ENCODE data around the gene HIC1.

DNA sequence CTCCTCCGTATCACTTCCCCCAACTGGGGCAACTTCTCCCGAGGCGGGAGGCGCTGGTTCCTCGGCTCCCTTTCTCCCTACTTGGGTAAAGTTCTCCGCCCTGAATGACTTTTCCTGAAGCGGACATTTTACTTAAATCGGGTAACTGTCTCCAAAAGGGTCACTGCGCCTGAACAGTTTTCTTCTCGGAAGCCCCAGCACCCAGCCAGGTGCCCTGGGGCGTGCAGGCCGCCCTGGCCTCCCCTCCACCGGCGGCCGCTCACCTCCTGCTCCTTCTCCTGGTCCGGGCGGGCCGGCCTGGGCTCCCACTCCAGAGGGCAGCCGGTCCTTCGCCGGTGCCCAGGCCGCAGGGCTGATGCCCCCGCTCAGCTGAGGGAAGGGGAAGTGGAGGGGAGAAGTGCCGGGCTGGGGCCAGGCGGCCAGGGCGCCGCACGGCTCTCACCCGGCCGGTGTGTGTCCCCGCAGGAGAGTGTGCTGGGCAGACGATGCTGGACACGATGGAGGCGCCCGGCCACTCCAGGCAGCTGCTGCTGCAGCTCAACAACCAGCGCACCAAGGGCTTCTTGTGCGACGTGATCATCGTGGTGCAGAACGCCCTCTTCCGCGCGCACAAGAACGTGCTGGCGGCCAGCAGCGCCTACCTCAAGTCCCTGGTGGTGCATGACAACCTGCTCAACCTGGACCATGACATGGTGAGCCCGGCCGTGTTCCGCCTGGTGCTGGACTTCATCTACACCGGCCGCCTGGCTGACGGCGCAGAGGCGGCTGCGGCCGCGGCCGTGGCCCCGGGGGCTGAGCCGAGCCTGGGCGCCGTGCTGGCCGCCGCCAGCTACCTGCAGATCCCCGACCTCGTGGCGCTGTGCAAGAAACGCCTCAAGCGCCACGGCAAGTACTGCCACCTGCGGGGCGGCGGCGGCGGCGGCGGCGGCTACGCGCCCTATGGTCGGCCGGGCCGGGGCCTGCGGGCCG is 1.6 kb downstream of the HIC1 start:
- TF ChIP-seq, protein P1, sequence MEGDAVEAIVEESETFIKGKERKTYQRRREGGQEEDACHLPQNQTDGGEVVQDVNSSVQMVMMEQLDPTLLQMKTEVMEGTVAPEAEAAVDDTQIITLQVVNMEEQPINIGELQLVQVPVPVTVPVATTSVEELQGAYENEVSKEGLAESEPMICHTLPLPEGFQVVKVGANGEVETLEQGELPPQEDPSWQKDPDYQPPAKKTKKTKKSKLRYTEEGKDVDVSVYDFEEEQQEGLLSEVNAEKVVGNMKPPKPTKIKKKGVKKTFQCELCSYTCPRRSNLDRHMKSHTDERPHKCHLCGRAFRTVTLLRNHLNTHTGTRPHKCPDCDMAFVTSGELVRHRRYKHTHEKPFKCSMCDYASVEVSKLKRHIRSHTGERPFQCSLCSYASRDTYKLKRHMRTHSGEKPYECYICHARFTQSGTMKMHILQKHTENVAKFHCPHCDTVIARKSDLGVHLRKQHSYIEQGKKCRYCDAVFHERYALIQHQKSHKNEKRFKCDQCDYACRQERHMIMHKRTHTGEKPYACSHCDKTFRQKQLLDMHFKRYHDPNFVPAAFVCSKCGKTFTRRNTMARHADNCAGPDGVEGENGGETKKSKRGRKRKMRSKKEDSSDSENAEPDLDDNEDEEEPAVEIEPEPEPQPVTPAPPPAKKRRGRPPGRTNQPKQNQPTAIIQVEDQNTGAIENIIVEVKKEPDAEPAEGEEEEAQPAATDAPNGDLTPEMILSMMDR (IDR thresholded peaks at IDR 0.05), result peak in 2 of 5 experiments; percentile 11 to 14
- peak in 1 of 2 donors; percentile 15 for TF ChIP-seq EP300 (IDR thresholded peaks at IDR 0.05)
- no peak for TF ChIP-seq POLR2A (IDR thresholded peaks at IDR 0.05)
